A549 (cell line): ENCODE measurements around the gene PTGER2.

Experiments used
- EP300 ChIP-seq, 2 experiments: fragments of >200 bp; sonication (Bioruptor Twin); formaldehyde crosslinking; IDR thresholded peaks; 2 replicates in 1 of 2; 3 replicates in 1 of 2; pipeline ENCODE4 v1.6.1; 2016 to 2017
- TF ChIP-seq, protein P1 (sequence below): fragments of >200 bp; sonication (Bioruptor Twin); formaldehyde crosslinking; IDR thresholded peaks from 3 replicates; pipeline ENCODE4 v1.5.1; 2016

GRCh38 chr14:52314595-52315354 is 663 bp downstream of the PTGER2 start:
- TF ChIP-seq, protein P1, sequence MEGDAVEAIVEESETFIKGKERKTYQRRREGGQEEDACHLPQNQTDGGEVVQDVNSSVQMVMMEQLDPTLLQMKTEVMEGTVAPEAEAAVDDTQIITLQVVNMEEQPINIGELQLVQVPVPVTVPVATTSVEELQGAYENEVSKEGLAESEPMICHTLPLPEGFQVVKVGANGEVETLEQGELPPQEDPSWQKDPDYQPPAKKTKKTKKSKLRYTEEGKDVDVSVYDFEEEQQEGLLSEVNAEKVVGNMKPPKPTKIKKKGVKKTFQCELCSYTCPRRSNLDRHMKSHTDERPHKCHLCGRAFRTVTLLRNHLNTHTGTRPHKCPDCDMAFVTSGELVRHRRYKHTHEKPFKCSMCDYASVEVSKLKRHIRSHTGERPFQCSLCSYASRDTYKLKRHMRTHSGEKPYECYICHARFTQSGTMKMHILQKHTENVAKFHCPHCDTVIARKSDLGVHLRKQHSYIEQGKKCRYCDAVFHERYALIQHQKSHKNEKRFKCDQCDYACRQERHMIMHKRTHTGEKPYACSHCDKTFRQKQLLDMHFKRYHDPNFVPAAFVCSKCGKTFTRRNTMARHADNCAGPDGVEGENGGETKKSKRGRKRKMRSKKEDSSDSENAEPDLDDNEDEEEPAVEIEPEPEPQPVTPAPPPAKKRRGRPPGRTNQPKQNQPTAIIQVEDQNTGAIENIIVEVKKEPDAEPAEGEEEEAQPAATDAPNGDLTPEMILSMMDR: no peak
- TF ChIP-seq EP300 (IDR thresholded peaks at IDR 0.05): no peak
